GM18508 (cell line): ENCODE measurements around the gene AQP7.
"Not testable (repeated sequence)": the region's sequence is repeated elsewhere in the genome, so short reads cannot be mapped to it uniquely, and the experiment has no call there.

Source experiments
- ATAC-seq: cut with Tn5 transposase; IDR thresholded peaks from one replicate; pipeline ENCODE4 v1.9.1; 2021; ENCODE audit warnings: moderate number of reproducible peaks; ENCODE audit not compliant: insufficient read depth, unreplicated experiment

The AQP7 gene

GRCh38 chr9:33434317-33435105 lies 32.1 kb upstream of the AQP7 start:
- ATAC-seq = no peak

GRCh38 chr9:33433871-33434270 lies 31.5 kb upstream of the AQP7 start:
- ATAC-seq = no peak

GRCh38 chr9:33431420-33431819 lies 29.1 kb upstream of the AQP7 start:
- ATAC-seq = no peak

GRCh38 chr9:33430942-33431341 lies 28.6 kb upstream of the AQP7 start:
- no peak for ATAC-seq

GRCh38 chr9:33429256-33429985 lies 27.1 kb upstream of the AQP7 start:
- ATAC-seq = no peak

- no peak for ATAC-seq
Observed at GRCh38 chr9:33426843-33427293, 24.5 kb upstream of the AQP7 start.

- ATAC-seq = no peak
Observed at GRCh38 chr9:33425128-33425533, 22.8 kb upstream of the AQP7 start.

GRCh38 chr9:33424492-33424891 lies 22.1 kb upstream of the AQP7 start:
- not testable (repeated sequence) for ATAC-seq

- not testable (repeated sequence) for ATAC-seq
Observed at GRCh38 chr9:33424043-33424442, 21.7 kb upstream of the AQP7 start.

- no peak for ATAC-seq
Observed at GRCh38 chr9:33419708-33420303, 17.4 kb upstream of the AQP7 start.

GRCh38 chr9:33418090-33418489 lies 15.7 kb upstream of the AQP7 start:
- no peak for ATAC-seq

- no peak for ATAC-seq
Observed at GRCh38 chr9:33416996-33417395, 14.6 kb upstream of the AQP7 start.

- no peak for ATAC-seq
Observed at GRCh38 chr9:33415501-33416038, 13.2 kb upstream of the AQP7 start.

- ATAC-seq = no peak
Observed at GRCh38 chr9:33414889-33415500, 12.6 kb upstream of the AQP7 start.

GRCh38 chr9:33414268-33414667 lies 11.9 kb upstream of the AQP7 start:
- ATAC-seq = no peak

- ATAC-seq = no peak
Observed at GRCh38 chr9:33408087-33408486, 5.7 kb upstream of the AQP7 start.

GRCh38 chr9:33407061-33407460 lies 4.7 kb upstream of the AQP7 start:
- ATAC-seq = no peak

GRCh38 chr9:33404788-33405362 lies 2.5 kb upstream of the AQP7 start:
- no peak for ATAC-seq

- ATAC-seq = no peak
Observed at GRCh38 chr9:33403941-33404787, 1.8 kb upstream of the AQP7 start.
